Peyer's patch (tissue), 4 donors: ENCODE measurements around the gene MAML3.

ENCODE experiments used
- POLR2A ChIP-seq, 2 donors: fragments of 450-650 bp; IDR thresholded peaks; one replicate each; pipeline ENCODE4 v1.5.1; 2017; ENCODE audit warnings: antibody characterized with exemption in 2 of 2, mild to moderate bottlenecking in 2 of 2, moderate library complexity in 2 of 2
- TF ChIP-seq, protein P1 (sequence below), 6 experiments: fragments of 450-650 bp in 4 of 6; fragments of 200-600 bp in 2 of 6; sonication (generic) in 1 of 6; IDR thresholded peaks; one replicate each; pipeline ENCODE4 v1.5.1; 2017 to 2019; ENCODE audit warnings: antibody characterized with exemption in 6 of 6, mild to moderate bottlenecking in 3 of 6, moderate library complexity in 1 of 6

DNA sequence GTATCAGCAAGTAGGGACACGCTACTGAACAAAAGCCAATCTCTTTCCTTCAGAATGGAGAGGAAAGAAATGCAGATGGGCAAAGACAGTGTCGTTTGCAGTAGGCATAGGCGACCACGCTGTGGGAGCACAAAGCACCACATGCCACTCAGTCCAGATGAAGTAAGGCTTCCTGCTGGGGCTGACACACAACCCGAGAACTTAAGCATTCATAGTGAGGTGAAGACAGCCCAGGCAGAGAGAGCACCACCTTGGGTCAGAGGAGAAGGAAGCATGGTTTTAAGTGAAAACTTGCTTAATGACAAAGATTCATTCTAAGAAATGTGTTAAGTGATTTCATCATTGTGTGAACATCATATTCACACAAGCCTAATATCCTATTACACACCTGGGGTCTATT, 249.6 kb downstream of the MAML3 start:
- TF ChIP-seq, protein P1, sequence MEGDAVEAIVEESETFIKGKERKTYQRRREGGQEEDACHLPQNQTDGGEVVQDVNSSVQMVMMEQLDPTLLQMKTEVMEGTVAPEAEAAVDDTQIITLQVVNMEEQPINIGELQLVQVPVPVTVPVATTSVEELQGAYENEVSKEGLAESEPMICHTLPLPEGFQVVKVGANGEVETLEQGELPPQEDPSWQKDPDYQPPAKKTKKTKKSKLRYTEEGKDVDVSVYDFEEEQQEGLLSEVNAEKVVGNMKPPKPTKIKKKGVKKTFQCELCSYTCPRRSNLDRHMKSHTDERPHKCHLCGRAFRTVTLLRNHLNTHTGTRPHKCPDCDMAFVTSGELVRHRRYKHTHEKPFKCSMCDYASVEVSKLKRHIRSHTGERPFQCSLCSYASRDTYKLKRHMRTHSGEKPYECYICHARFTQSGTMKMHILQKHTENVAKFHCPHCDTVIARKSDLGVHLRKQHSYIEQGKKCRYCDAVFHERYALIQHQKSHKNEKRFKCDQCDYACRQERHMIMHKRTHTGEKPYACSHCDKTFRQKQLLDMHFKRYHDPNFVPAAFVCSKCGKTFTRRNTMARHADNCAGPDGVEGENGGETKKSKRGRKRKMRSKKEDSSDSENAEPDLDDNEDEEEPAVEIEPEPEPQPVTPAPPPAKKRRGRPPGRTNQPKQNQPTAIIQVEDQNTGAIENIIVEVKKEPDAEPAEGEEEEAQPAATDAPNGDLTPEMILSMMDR (IDR thresholded peaks at IDR 0.05) = no peak
- TF ChIP-seq POLR2A (IDR thresholded peaks at IDR 0.05) = no peak
